ENCODE data around the gene AUNIP.

DNA sequence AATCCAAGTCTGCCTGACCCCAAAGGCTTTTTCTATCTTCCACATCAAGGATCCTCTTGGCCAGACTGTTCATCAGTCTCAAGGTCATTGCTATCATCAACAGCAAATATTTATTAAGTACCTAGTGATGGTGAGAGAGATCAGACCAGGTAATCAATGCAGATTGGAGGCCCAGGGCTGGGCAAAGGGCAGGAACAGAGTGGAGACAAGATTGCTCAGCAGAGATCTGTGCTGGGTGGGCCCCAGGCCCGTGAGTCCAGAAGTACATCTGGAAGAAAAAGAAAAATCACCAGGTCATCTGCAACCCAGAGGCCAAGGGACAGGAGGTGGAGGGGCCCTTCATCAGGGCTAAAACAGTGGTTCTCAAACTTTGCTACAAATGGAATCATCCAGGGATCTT lies 26.3 kb upstream of the AUNIP start:
- TF ChIP-seq, protein P1, sequence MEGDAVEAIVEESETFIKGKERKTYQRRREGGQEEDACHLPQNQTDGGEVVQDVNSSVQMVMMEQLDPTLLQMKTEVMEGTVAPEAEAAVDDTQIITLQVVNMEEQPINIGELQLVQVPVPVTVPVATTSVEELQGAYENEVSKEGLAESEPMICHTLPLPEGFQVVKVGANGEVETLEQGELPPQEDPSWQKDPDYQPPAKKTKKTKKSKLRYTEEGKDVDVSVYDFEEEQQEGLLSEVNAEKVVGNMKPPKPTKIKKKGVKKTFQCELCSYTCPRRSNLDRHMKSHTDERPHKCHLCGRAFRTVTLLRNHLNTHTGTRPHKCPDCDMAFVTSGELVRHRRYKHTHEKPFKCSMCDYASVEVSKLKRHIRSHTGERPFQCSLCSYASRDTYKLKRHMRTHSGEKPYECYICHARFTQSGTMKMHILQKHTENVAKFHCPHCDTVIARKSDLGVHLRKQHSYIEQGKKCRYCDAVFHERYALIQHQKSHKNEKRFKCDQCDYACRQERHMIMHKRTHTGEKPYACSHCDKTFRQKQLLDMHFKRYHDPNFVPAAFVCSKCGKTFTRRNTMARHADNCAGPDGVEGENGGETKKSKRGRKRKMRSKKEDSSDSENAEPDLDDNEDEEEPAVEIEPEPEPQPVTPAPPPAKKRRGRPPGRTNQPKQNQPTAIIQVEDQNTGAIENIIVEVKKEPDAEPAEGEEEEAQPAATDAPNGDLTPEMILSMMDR (conservative IDR thresholded peaks at IDR 0.05 in 1 of 2, IDR thresholded peaks at IDR 0.05 in 1 of 2; ENCODE audit: extremely low read depth in 1 of 2, insufficient read depth in 1 of 2, low read depth in 1 of 2, low read length in 2 of 2) = no peak
- TF ChIP-seq EZH2 (IDR thresholded peaks at IDR 0.05; ENCODE audit: borderline replicate concordance, low read length) = no peak
